Mucosa of stomach (tissue), 1 donor: Measurements from ENCODE around the gene DENND1C.

Source experiments
- H3K27me3 ChIP-seq: one replicate; pipeline ENCODE4 v1.7.0; 2013; ENCODE audit warnings: mild to moderate bottlenecking, low read length; ENCODE audit not compliant: control insufficient read depth, insufficient read depth
- H3K36me3 ChIP-seq: one replicate; pipeline ENCODE4 v1.7.0; 2013; ENCODE audit warnings: low read length; ENCODE audit not compliant: control insufficient read depth, insufficient read depth
- H3K4me1 ChIP-seq: one replicate; pipeline ENCODE4 v1.7.0; 2013; ENCODE audit warnings: mild to moderate bottlenecking, low read length; ENCODE audit not compliant: control insufficient read depth, insufficient read depth
- H3K4me3 ChIP-seq: one replicate; pipeline ENCODE4 v1.7.0; 2013; ENCODE audit warnings: low read length
- H3K9ac ChIP-seq: one replicate; pipeline ENCODE4 v1.7.0; 2013; ENCODE audit warnings: mild to moderate bottlenecking, low read length, moderate library complexity
- H3K9me3 ChIP-seq: one replicate; pipeline ENCODE4 v1.7.0; 2013; ENCODE audit warnings: mild to moderate bottlenecking, low read length, moderate library complexity; ENCODE audit not compliant: control insufficient read depth
- donor health status: Pancreatic carcinoma.

DENND1C gene

DNA sequence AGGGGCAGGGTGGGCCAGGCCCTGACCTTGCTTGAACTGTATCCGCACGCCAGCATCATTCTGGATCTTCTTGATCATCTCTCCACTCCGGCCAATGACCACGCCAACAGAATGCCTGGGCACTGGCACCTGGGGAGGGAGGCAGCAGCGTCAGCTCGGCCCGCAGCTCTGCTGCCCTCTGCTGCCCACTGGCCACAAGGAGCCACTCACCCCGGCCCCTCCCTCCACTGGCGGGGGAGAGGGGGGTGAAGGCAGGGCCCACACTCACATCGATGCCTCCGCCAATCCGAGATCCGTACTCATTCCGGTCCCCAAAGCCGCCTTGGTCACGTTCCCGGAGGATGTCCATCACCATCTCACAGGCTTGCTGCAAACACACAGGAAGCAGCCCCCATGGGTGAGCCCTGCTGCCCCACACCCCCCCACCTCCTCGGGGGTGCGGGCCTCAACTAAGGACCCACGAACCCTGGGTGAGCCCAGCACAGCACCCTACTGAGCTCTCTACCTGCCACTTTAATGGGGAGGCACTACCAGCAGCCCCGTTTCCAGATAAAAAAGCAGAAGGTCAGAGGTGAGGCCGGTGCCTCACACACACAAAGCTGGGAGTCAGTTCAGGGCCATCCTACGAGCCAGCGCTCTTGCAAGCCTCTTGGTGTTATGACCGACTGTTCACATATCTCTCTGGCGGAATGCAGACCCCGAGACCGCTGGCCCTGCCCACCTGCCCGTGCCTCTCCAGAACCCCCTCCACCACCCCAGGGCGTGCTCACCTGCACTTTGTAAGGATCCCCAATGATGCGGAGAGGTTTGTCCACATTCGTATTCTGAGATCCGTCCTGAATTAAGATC is 63.6 kb downstream of the DENND1C start:
- Histone ChIP-seq H3K36me3 (peaks cover 17% of the 10 kb centered on the region), H3K9ac (no peak overlapping the region), H3K27me3 (no peaks in the 10 kb centered on the region), H3K9me3 (no peaks in the 10 kb centered on the region), H3K4me1 (peaks cover 3% of the 10 kb centered on the region), H3K4me3 (no peak overlapping the region)
